EL (cell line): ENCODE measurements around the gene DPY19L3.

Experiments used
- DNase-seq: peaks from one replicate; pipeline ENCODE4 v3.0.0-alpha.2; 2016

DPY19L3 gene

GRCh38 chr19:32526895-32527294, 121.3 kb downstream of the DPY19L3 start:
- no peak for DNase-seq

GRCh38 chr19:32530773-32531172, 125.2 kb downstream of the DPY19L3 start:
- DNase-seq: no peak

GRCh38 chr19:32532233-32532632, 126.7 kb downstream of the DPY19L3 start:
- DNase-seq: no peak
